ENCODE data around the gene NSF.
"Not testable (repeated sequence)": the region's sequence is repeated elsewhere in the genome, so short reads cannot be mapped to it uniquely, and the experiment has no call there.

NSF gene

GRCh38 chr17:46590157-46591146 is at the start of gene NSF:
Gene NSF, plus strand, starts transcription at chr17:46590669. Its CDS starts 107 bp downstream, at chr17:46590776.
- not testable (repeated sequence) for DNase-seq (ENCODE audit: low spot score)

- DNase-seq (ENCODE audit: low spot score), result not testable (repeated sequence)
These were observed 41.9 kb upstream of the NSF start for GRCh38 chr17:46548607-46549006.

GRCh38 chr17:46559155-46559554 is 31.3 kb upstream of the NSF start:
- DNase-seq (ENCODE audit: low spot score), result not testable (repeated sequence)

GRCh38 chr17:46560048-46560447 is 30.4 kb upstream of the NSF start:
- not testable (repeated sequence) for DNase-seq (ENCODE audit: low spot score)

- not testable (repeated sequence) for DNase-seq (ENCODE audit: low spot score)
These were observed 24.2 kb upstream of the NSF start for GRCh38 chr17:46566284-46566683.

GRCh38 chr17:46566980-46567379 is 23.5 kb upstream of the NSF start:
- DNase-seq (ENCODE audit: low spot score), result not testable (repeated sequence)

GRCh38 chr17:46571796-46572195 is 18.7 kb upstream of the NSF start:
- not testable (repeated sequence) for DNase-seq (ENCODE audit: low spot score)

GRCh38 chr17:46579083-46580075 is 11.1 kb upstream of the NSF start, which contains the start of gene ARL17A:
Gene ARL17A, minus strand, starts transcription at chr17:46579691. Its CDS starts 3,369 bp downstream, at chr17:46576322.
- not testable (repeated sequence) for DNase-seq (ENCODE audit: low spot score)

- not testable (repeated sequence) for DNase-seq (ENCODE audit: low spot score)
These were observed 10.4 kb upstream of the NSF start for GRCh38 chr17:46580082-46580481.

- DNase-seq (ENCODE audit: low spot score), result not testable (repeated sequence)
These were observed 5.0 kb upstream of the NSF start for GRCh38 chr17:46585444-46585843.

- not testable (repeated sequence) for DNase-seq (ENCODE audit: low spot score)
These were observed 863 bp downstream of the NSF start for GRCh38 chr17:46591332-46591731.

GRCh38 chr17:46598344-46598931 is 8.0 kb downstream of the NSF start:
- not testable (repeated sequence) for DNase-seq (ENCODE audit: low spot score)

GRCh38 chr17:46600767-46601166 is 10.3 kb downstream of the NSF start:
- not testable (repeated sequence) for DNase-seq (ENCODE audit: low spot score)

GRCh38 chr17:46603125-46603524 is 12.7 kb downstream of the NSF start:
- not testable (repeated sequence) for DNase-seq (ENCODE audit: low spot score)

- DNase-seq (ENCODE audit: low spot score), result not testable (repeated sequence)
These were observed 20.8 kb downstream of the NSF start for GRCh38 chr17:46611304-46611703.

GRCh38 chr17:46613876-46614275 is 23.4 kb downstream of the NSF start:
- not testable (repeated sequence) for DNase-seq (ENCODE audit: low spot score)

GRCh38 chr17:46617121-46617520 is 26.7 kb downstream of the NSF start:
- DNase-seq (ENCODE audit: low spot score), result not testable (repeated sequence)

GRCh38 chr17:46618975-46619374 is 28.5 kb downstream of the NSF start:
- DNase-seq (ENCODE audit: low spot score), result not testable (repeated sequence)

- not testable (repeated sequence) for DNase-seq (ENCODE audit: low spot score)
These were observed 33.3 kb downstream of the NSF start for GRCh38 chr17:46623790-46624189.

GRCh38 chr17:46624726-46625125 is 34.3 kb downstream of the NSF start:
- DNase-seq (ENCODE audit: low spot score), result not testable (repeated sequence)

- not testable (repeated sequence) for DNase-seq (ENCODE audit: low spot score)
These were observed 37.0 kb downstream of the NSF start for GRCh38 chr17:46627452-46627851.
